ENCODE data around the gene KCNH3.

KCNH3 gene

DNA sequence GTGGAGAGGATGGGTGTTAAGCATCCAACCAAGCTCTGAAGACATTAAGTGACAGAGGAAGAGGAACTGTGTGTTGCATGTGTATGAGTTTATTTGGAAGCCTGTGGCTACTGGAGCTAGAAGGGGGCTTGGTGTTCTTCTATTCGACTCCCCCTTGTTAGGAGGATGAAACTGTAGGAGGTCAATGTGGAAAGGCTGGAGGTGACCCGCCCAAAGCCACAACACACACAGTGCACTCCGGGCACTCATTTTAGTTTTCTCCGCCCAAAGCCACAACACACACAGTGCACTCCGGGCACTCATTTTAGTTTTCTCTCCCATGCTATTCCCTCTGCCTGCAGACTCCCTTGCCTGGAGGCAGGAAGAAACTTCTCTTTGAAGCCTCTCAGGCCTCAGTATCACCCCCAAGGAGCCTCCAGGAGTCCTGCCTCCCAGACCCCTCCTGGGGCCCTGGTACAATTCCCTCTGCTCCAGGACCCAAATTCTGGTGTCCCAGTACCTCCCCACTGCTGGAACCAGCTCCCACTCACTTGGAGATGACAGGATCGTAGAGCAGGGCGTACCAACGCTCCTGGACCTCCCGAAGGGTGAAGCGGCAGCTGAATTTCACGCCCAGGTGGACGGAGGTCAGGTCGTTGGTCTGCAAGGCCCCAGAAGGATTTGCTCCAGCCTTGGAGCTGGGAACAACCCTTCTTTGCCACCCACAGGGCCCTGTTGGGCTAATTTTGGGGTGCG, 25.3 kb downstream of the KCNH3 start:
- DNase-seq = no peak

GRCh38 chr12:49564686-49565405, 26.0 kb downstream of the KCNH3 start:
- DNase-seq = no peak

GRCh38 chr12:49565406-49566265, 26.8 kb downstream of the KCNH3 start:
- DNase-seq = no peak

GRCh38 chr12:49566361-49566760, 27.5 kb downstream of the KCNH3 start:
- no peak for DNase-seq

GRCh38 chr12:49567302-49567610, 28.4 kb downstream of the KCNH3 start:
- no peak for DNase-seq

- DNase-seq = peak; percentile 96
These were observed 29.0 kb downstream of the KCNH3 start, which contains the start of gene MCRS1 for GRCh38 chr12:49567611-49568441. MCRS1 (minus strand) TSS chr12:49568142; CDS start chr12:49566731, 1,411 bp downstream.

DNA sequence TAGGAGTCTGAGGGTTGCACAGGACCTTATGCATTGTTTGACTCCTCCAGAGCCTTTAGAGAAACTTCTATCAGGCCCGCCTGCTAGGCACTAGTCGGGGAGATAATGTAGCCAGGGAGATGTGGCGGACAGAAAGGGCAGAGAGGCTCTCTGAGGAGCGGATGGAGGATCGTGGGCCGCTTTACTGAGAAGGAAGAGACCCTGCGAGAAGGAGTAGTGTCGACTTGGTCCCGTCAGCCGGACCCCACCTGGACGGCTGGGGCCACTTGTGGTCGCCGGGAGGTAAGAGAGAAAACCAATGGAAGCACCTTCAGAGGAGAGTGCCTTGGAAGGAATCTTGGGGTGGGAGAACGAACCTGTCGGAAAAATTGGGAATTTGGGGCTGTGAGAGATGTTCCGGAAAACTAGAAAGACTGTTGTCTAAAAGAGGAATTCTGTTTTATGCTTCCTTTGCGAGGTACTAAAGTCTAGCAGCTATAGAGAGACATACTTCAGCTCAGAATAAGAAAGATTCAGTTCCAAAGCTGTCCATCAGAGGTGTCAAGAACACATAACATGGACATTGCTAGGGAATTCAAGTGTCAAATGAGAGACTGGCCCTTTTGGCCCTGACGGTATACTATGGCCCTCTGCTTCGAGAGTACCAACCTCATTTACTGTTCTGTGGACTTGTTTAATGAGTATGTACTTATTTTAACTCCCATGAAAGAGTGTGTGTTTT, 29.8 kb downstream of the KCNH3 start:
- peak; percentile 61 for DNase-seq

DNA sequence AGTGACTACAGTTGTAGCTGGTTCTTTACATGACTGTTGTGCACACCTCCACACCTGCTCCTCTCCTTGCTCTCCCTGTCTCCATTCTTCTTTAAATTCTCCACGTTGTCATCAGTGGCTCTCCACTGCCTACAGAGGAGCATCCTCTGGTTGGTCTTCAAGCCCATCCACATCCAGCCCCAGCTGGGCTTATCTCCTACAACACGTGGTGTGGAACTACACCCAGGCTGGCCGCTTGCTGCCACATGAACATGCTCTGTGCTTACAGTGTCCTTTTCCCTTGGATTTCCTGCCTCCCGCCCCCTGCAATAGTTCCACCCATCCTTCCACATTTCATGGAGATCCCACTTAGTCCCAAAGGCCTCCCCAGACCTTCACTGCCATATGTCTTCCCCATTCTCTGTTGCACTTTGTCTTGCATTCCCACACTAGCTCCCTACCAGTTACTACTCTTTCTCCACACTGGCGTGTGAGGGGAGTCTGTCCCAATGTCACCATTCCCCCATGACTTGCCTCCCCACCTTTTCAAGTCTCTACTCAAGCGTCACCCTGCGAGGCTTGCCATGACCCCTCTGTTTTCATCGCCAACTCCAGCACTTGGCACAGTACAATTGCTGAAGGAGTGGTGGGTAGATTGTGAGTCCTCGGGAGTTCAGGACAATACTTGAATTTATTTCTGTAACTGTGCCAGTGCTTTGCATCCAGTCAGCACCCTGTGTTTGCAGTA, 38.9 kb downstream of the KCNH3 start:
- DNase-seq = no peak

DNA sequence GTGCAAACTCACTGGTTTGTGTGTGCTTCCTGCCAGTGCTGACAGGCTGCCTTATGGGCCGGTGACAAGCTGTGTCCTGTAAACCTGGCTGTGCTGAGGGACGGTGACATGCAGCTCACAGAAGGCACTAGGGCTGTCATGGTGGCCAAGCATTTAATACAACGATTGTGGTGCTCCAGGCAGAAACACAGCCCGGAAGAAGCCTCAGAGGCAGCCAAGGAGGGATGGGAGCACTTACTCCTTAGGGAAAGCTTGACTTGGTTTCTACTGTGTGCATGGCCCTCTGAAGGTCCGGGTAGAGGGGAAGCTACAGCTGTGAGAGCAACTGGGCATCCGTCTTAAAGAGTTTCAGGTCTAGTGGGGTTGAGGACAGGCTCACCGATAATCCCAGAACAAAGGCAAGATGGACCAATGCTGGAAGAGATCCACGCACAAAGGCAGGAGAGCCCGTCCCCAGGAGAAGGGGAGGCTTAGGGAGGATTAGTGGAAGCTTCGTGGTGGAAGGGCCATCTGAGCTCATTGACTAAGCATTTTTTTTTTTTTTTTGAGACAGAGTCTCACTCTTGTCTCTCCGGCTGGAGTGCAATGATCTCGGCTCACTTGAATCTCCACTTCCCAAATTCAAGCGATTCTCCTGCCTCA, 39.8 kb downstream of the KCNH3 start:
- DNase-seq = no peak

DNA sequence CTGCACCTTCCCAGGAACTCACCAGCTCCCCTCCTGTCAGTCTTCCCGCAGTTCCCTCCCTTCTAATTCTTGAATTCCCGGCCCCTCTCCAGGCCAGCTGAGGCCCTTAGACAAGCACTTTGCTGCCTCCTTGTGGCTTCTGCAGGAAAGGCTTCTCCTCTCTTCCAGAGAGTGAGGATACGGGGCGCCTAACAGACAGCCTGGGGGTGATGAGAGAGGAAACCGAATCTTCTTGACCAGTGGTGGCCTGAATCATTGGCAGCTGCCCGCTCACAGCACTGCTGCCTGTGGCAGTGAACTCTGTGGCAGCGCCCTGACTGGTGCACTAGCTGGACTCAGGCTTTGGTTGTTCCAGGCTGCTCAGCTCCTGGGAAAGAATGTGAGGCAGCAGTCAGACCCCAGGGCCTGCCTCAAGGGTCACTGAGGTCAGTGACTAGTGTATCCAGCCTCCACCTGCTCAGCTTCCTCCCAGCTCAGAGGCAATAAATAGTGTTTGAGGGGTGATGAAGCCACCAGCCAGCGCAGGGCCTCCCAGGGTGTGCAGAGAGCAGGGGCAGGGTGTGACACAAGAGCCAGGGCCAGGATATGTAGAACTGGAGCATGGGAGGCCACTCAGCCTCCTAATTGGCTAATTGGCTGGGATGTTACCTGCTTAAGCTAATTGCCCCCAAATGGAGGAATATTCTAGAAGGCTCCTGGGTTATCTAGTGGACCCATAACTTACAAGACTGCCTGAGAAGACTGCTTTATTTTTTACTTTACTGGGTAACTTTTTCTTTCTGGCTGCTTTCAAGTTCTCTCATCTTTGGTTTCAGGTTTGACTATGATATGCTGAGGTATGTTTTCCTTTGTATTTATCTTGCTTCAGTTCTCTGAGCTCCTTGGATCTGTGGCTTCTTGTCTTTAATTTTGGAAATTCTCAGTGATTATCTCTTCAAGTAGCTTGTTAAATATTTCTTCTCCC, 42.0 kb downstream of the KCNH3 start:
- DNase-seq = peak; percentile 93

DNA sequence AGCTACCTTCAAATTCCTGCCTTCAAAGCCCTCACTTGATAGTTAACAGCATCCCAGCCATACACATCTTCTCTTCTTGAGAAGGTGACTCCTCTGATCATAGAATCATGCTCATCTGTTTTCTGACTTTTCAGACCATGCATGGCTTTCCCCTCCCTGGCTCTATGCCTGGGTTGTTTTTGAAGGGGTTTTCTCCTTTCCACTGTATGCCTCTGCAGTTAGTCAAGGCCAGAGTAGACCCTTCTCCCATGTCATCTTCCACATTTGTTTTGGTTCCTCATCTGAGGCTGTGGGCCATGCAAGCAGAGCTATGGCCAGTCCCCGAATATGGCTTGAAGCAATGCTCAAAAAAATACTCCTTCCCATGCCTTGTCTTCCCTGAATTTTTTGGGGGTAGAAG, 43.4 kb downstream of the KCNH3 start:
- no peak for DNase-seq

- no peak for DNase-seq
These were observed 44.0 kb downstream of the KCNH3 start for GRCh38 chr12:49582850-49583249.

- DNase-seq = no peak
These were observed 44.7 kb downstream of the KCNH3 start for GRCh38 chr12:49583366-49584094.

GRCh38 chr12:49584591-49584990, 45.8 kb downstream of the KCNH3 start:
- DNase-seq = no peak

DNA sequence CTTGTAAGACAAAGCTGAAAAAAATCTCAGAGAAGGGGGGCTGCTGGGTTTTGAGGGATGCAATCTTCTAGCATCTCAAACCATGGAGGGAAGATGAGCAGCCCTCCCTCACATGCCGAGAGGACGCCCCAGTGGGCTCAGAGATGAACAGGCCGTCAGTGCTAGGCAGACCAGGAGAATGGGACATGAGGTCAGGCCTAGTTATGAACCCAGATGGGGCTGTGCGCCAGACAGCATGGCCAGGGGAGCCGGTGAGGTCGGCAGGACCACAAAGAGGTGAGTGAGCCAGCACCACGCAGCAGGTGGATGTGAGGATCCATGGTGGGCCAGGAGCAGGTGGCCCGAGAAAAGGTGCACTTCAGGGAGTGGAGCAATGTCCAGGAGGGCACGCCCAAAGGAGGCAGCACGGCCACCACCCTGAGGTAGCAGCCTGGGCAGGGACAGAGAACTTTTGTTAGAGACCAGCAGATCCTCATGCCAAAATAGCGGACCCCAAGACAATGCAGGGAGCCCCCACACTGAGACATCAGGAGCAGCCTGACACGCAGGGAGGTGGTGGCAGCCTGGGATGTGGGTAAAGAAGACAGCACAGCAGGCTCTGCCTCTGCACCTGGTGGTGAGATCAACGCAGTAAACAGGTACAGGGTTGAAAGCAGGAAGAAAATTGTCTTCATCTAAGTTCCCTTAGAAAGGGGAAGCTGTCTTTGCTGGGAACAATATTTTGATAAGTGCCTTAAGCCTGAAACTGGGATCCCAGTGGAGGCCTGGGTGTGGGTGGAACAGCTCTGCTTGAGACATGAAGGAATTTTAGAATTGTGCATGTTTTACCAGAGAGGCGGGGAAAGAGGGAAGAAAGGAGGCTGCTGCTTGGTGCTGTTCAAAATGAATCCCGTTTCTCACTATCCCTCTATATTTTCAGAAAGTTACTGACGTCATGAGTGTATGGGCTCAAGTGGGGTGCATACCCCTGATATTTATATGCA, 46.9 kb downstream of the KCNH3 start:
- no peak for DNase-seq

DNA sequence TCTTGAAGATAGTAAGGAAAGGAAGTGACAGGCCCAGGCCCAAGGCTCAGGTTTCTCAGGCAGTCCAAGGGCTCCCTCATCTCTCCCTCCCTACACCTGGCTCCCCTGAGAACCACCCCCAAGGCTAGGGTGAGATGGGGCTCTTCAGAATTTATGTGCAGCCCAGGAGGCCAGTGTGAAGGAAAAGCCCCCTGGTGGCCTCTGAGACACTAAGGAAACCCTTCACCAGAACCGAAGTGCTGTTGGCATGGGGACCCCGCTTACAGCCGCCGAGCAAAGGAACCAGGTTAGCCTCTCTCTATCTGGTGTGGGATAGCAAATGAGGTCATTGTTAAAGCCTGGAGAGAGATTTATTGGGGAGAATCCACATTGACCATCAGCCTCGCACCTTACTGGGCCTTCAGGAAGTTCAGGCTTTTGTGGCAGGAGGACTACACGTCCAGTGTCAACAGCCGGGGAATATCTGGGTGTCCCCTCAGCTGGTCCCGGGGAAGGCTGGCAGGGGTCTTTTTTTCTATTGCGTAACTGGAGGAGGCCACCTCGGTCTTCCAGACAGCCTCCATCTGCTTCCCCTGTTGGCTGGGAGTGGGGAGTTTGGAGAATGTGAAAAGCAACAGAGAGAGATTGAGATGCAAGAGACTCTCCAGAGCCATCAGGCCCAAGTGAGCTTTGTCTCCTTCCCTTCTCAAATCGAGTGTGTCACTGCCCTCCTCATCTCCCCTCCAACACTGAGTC, 48.5 kb downstream of the KCNH3 start:
- no peak for DNase-seq

DNA sequence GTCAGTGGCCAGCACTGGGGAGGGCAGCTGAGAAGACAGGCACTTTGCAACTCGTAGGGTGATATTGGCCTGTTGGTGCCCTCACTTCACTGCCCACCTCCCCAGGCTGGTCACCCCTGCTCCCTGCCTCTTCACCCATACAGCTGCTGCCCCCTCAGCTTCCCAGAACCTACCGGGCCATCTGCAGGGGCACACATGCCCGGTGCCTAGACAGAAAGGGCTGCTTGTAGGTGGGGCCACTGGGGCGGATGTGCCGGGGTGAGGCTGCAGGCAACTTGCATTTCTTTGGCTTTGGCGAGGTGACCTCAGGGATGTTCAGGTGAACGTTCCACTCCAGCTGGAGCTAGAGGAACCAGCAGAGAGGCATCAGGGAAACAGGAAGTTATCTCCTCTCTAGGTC, 49.5 kb downstream of the KCNH3 start:
- no peak for DNase-seq
